A549 (cell line): Measurements from ENCODE around the gene ZBED4. TPM values are rescaled to one million over a fixed set of nuclear protein-coding genes. Genes with fewer than 3 reads are reported as not detected.

Experiments used
- ATAC-seq, 2 experiments: fragments of 200-7000 bp in 1 of 2; fragments of >200 bp in 1 of 2; cut with Nextera tagmentation in 1 of 2; cut with Tn5 transposase in 1 of 2; 3 replicates each; pipeline versions ENCODE4 v1.8.0 to v1.9.1; 2018 to 2020; ENCODE audit warnings: mild to moderate bottlenecking in 1 of 2, moderate library complexity in 1 of 2
- CTCF ChIA-PET: fragments of 300-600 bp; sonication (Branson Sonifier 250); formaldehyde crosslinking; extraction: SDS; loops from one replicate; lab custom pipeline; 2021; ENCODE audit warnings: antibody characterized with exemption, inconsistent platforms; lab: Yijun Ruan, JAX
- POLR2A ChIA-PET: fragments of 350-600 bp; formaldehyde crosslinking; extraction: SDS; loops from one replicate; lab custom pipeline; 2021; ENCODE audit warnings: antibody characterized with exemption, inconsistent platforms; lab: Yijun Ruan, JAX
- DNase-seq, 2 experiments: peaks; one replicate each; pipeline versions ENCODE4 v3.0.0 to v3.0.0-alpha.2; 2011 to 2016; ENCODE audit warnings: low read depth in 1 of 2, low spot score in 1 of 2
- FAIRE-seq: peaks from 2 replicates; lab custom pipeline; 2011; peaks lifted over from hg19 to GRCh38; lab: Jason Lieb, UNC
- H3K27ac ChIP-seq, 2 experiments: fragments of >200 bp; sonication (Bioruptor Twin); formaldehyde crosslinking; 3 replicates each; pipeline ENCODE4 v1.5.1; 2016 to 2017
- H3K4me1 ChIP-seq: fragments of >200 bp; sonication (Bioruptor Twin); formaldehyde crosslinking; 3 replicates; pipeline ENCODE4 v1.6.1; 2016
- H3K4me2 ChIP-seq: fragments of >200 bp; sonication (Bioruptor Twin); formaldehyde crosslinking; 3 replicates; pipeline ENCODE4 v1.6.1; 2016
- H3K4me3 ChIP-seq: fragments of >200 bp; sonication (Bioruptor Twin); formaldehyde crosslinking; 3 replicates; pipeline ENCODE4 v1.5.1; 2016
- H3K9me3 ChIP-seq: fragments of >200 bp; sonication (Bioruptor Twin); formaldehyde crosslinking; 3 replicates; pipeline ENCODE4 v1.6.1; 2016
- EHMT2 ChIP-seq: fragments of 200-600 bp; sonication (generic); IDR thresholded peaks from 2 replicates; pipeline ENCODE4 v1.6.1; 2016; ENCODE audit warnings: antibody characterized with exemption, low read depth, mild to moderate bottlenecking, moderate library complexity
- EP300 ChIP-seq, 2 experiments: fragments of >200 bp; sonication (Bioruptor Twin); formaldehyde crosslinking; IDR thresholded peaks; 2 replicates in 1 of 2; 3 replicates in 1 of 2; pipeline ENCODE4 v1.6.1; 2016 to 2017
- FOSB ChIP-seq: fragments of 250-450 bp; sonication (Bioruptor Pico); IDR thresholded peaks from 2 replicates; pipeline ENCODE4 v1.5.0; 2020; ENCODE audit warnings: mild to moderate bottlenecking, moderate library complexity
- FOSL2 ChIP-seq, 2 experiments: fragments of 450-650 bp in 1 of 2; fragments of >200 bp in 1 of 2; sonication (Bioruptor Twin) in 1 of 2; formaldehyde crosslinking; IDR thresholded peaks; 2 replicates each; pipeline versions ENCODE4 v1.5.0 to v1.6.1; 2016 to 2020; ENCODE audit warnings: mild to moderate bottlenecking in 1 of 2, moderate library complexity in 1 of 2
- HDAC2 ChIP-seq: fragments of 200-600 bp; sonication (generic); IDR thresholded peaks from 2 replicates; pipeline ENCODE4 v1.6.1; 2016
- HOXA7 ChIP-seq: fragments of 250-450 bp; sonication (Bioruptor Pico); IDR thresholded peaks from 2 replicates; pipeline ENCODE4 v1.5.0; 2020; ENCODE audit warnings: mild to moderate bottlenecking, moderate library complexity
- HOXB5 ChIP-seq: fragments of 250-450 bp; sonication (Bioruptor Pico); IDR thresholded peaks from 2 replicates; pipeline ENCODE4 v1.5.0; 2020; ENCODE audit warnings: mild to moderate bottlenecking, moderate library complexity
- KDM1A ChIP-seq: fragments of 200-600 bp; sonication (generic); IDR thresholded peaks from 2 replicates; pipeline ENCODE4 v1.6.1; 2016; ENCODE audit warnings: low read depth, mild to moderate bottlenecking
- MAZ ChIP-seq: fragments of 150-350 bp; IDR thresholded peaks from 2 replicates; pipeline ENCODE4 v1.6.1; 2014; ENCODE audit warnings: antibody characterized with exemption, low read depth, low read length, borderline replicate concordance
- NFE2L2 ChIP-seq: fragments of 150-350 bp; conservative IDR thresholded peaks from 2 replicates; pipeline ENCODE4 v1.6.1; 2014; ENCODE audit warnings: low read length
- NPAS2 ChIP-seq: fragments of 250-450 bp; sonication (Bioruptor Pico); IDR thresholded peaks from 2 replicates; pipeline ENCODE4 v1.8.0; 2022; ENCODE audit warnings: mild to moderate bottlenecking, moderate library complexity, borderline replicate concordance
- RCOR1 ChIP-seq: fragments of 150-350 bp; IDR thresholded peaks from 2 replicates; pipeline ENCODE4 v1.6.1; 2014; ENCODE audit warnings: antibody characterized with exemption, low read length, low read depth
- TFCP2L1 ChIP-seq: fragments of 250-450 bp; sonication (Bioruptor Pico); IDR thresholded peaks from 2 replicates; pipeline ENCODE4 v1.5.0; 2021; ENCODE audit warnings: mild to moderate bottlenecking
- ZC3H11A ChIP-seq: fragments of 450-650 bp; IDR thresholded peaks from 2 replicates; pipeline ENCODE4 v1.6.1; 2014; ENCODE audit warnings: antibody characterized with exemption, mild to moderate bottlenecking
- ZFP36 ChIP-seq: fragments of 450-650 bp; IDR thresholded peaks from 2 replicates; pipeline ENCODE4 v1.6.1; 2014; ENCODE audit warnings: borderline replicate concordance; ENCODE audit not compliant: partially characterized antibody
- WGBS: methylation state at CpG from one replicate; pipeline ENCODE4 v1.1.6; 2017; ENCODE audit errors: missing lambda C conversion rate; 5-methylcytosine and 5-hydroxymethylcytosine counted together
- polyA plus RNA-seq, 4 experiments: library from polyadenylated mRNA; depleted of rRNA in 3 of 4; stranded (reverse); fragments of >200 nt; fragmentation: RNase III in 1 of 4; extraction: RNeasy Plus Mini Kit Qiagen cat#74134 plus additional on column Dnase treatment in 1 of 4; gene quantifications; 2 replicates in 3 of 4; 3 replicates in 1 of 4; pipeline ENCODE4 v1.2.3, GENCODE V29; 2011 to 2017
- TF ChIP-seq, protein P1 (sequence below): IDR thresholded peaks from 2 replicates; pipeline ENCODE4 v1.6.1; 2012
- TF ChIP-seq, protein P2 (sequence below): fragments of 250-450 bp; sonication (Bioruptor Pico); IDR thresholded peaks from 2 replicates; pipeline ENCODE4 v1.5.0; 2021; ENCODE audit warnings: mild to moderate bottlenecking, moderate library complexity, borderline replicate concordance
- TF ChIP-seq, protein P3 (sequence below): fragments of >200 bp; sonication (Bioruptor Twin); formaldehyde crosslinking; IDR thresholded peaks from 2 replicates; pipeline ENCODE4 v1.6.1; 2016
- TF ChIP-seq, protein P4 (sequence below): fragments of >200 bp; sonication (Bioruptor Twin); formaldehyde crosslinking; IDR thresholded peaks from 3 replicates; pipeline ENCODE4 v1.6.1; 2016
- TF ChIP-seq, protein P5 (sequence below): fragments of >200 bp; sonication (Bioruptor Twin); formaldehyde crosslinking; IDR thresholded peaks from 3 replicates; pipeline ENCODE4 v1.5.1; 2016

The ZBED4 gene
- polyA plus RNA-seq, 2 of the 4 experiments (the other 2 are of a cell fraction), result 8.6 to 9.5 TPM

DNA sequence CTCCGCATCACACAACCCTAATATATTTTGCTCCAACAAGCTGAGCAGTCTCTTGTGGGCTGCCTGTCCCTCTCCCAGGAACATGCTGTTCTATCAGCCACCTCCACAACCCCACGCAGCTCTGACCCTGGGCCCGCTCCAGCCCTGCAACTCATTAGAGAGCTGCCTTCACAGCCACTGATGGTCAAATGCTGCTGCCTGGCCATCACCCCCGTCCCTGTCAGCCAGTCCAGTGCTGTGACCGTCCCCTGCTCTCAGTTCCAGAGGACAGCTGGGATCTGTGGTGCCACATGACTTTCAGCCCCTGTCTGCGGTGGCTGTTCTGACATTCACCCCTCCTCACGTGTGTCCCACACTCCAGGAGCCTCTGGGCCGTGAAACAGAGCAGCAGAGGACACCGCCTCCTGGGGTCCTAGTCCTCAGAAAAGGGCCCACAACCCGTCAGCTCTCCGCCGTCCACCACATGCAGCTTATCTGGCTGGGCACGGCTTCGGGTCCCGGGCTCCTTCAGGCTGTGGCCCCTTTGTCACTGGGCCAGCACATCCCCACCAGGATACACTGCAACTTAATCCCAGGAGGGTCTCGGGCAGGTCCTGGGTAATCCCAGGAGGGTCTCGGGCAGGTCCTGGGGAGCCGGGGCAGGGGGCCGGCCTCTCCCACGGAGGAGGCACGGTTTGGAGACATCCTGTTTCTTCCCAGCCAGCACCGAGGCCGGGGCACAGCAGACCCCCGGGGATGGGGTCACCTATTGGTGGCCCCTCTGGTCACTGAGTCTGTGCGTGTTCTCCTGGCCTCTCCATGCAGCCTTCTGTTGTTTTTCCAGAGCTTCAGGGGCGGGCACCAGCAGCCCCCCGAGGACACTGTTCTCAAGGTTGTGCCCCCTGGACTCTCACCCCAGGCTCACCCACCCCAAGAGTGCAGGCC is 79.9 kb downstream of the ZBED4 start:
- H3K4me3 ChIP-seq, result no peak overlapping the region

DNA sequence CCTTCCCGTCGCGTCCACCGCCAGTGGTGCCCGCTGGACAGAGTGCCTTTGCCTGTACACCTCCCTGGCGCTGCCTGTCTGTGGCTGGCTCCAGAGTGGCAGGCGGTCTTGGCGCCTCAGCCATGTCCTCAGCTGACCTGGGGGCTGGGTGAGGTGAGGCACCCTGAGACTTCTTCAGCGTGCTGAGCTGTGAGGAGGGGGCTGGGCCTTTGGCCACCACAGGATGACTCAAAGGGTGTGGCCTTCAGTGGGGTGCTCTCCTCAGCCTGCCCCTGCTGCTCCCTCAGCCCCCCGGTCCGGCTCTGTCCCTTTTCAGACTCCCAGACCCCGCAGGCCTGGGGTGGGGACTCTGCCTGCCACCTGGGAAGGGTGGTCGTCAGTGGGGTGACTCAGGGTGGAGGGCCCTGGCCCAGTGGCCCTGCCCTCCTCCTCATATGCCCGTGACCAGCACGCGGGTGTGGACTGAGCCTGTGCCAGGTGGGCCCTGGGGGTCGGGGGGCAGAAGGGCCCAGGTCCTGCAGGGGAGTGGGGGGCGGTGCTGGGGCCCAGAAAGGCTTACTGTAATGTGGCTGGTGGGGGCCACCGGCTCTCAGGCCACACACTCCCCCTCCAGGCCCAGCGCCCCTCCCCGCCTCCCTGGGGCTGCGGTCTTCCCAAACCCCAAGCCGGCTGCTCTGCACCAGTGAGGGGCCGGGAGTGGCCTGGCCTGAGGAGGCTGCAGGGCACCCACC is 80.7 kb downstream of the ZBED4 start:
- Histone ChIP-seq H3K27ac (peak overlapping the region; percentile 93 to 96), H3K4me2 (peak overlapping the region; percentile 96), H3K4me1 (peaks cover 29% of the 10 kb centered on the region), H3K9me3 (no peaks in the 10 kb centered on the region), H3K4me3 (peak overlapping the region; percentile 61)
- ChIA-PET POLR2A (interaction anchor here (0.7 to 1.0 kb wide), 2 partner anchors 26 to 675 kb away, joined by 3 read pairs; partner anchors contain the start of gene PIM3), CTCF (interaction anchor here (1.4 to 2.3 kb wide), 3 partner anchors 9 to 96 kb away, joined by 3 to 19 read pairs (median 4); no protein-coding TSS in a partner anchor)
- FAIRE-seq (no peak), ATAC-seq (peak in 1 of 2 experiments; percentile 8; a peak in 1 of 6 replicates), DNase-seq (no peak)
- TF ChIP-seq FOSL2 (IDR thresholded peaks at IDR 0.05), result no peak
- TF ChIP-seq FOSL2 (CRISPR knock-in tag; IDR thresholded peaks at IDR 0.05), result 0 out of 2 replicates have a peak, but pooled peaks have one; percentile 35
- no peak for TF ChIP-seq HOXA7 (CRISPR knock-in tag)
- WGBS, result 60% methylated on average over 6 of the region's 24 CpGs

More for the DNA sequence above, 79.9 kb downstream of the ZBED4 start:
- POLR2A ChIA-PET, result interaction anchor here (0.7 to 1.0 kb wide), 2 partner anchors 27 to 674 kb away, joined by 3 read pairs; partner anchors contain the start of gene PIM3
- 90% methylated on average over 17 of the region's 27 CpGs for WGBS
- ATAC-seq (no peak), DNase-seq (no peak), FAIRE-seq (no peak)
- Histone ChIP-seq H3K27ac (peak overlapping the region; percentile 93 to 96), H3K4me1 (peaks cover 29% of the 10 kb centered on the region), H3K4me2 (peak overlapping the region; percentile 96; the same call in 2 of the 3 replicates), H3K9me3 (no peaks in the 10 kb centered on the region)
- TF ChIP-seq NFE2L2 (no peak), EHMT2 (no peak), MAZ (no peak), RCOR1 (no peak), NPAS2 (CRISPR knock-in tag) (no peak), ZFP36 (no peak), HDAC2 (no peak), TFCP2L1 (no peak), HOXB5 (no peak), KDM1A (no peak), FOSB (CRISPR knock-in tag) (no peak), ZC3H11A (no peak), EP300 (IDR thresholded peaks at IDR 0.05) (no peak)
- TF ChIP-seq, protein P1, sequence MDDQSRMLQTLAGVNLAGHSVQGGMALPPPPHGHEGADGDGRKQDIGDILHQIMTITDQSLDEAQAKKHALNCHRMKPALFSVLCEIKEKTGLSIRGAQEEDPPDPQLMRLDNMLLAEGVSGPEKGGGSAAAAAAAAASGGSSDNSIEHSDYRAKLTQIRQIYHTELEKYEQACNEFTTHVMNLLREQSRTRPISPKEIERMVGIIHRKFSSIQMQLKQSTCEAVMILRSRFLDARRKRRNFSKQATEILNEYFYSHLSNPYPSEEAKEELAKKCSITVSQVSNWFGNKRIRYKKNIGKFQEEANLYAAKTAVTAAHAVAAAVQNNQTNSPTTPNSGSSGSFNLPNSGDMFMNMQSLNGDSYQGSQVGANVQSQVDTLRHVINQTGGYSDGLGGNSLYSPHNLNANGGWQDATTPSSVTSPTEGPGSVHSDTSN, result no peak
- TF ChIP-seq, protein P2, sequence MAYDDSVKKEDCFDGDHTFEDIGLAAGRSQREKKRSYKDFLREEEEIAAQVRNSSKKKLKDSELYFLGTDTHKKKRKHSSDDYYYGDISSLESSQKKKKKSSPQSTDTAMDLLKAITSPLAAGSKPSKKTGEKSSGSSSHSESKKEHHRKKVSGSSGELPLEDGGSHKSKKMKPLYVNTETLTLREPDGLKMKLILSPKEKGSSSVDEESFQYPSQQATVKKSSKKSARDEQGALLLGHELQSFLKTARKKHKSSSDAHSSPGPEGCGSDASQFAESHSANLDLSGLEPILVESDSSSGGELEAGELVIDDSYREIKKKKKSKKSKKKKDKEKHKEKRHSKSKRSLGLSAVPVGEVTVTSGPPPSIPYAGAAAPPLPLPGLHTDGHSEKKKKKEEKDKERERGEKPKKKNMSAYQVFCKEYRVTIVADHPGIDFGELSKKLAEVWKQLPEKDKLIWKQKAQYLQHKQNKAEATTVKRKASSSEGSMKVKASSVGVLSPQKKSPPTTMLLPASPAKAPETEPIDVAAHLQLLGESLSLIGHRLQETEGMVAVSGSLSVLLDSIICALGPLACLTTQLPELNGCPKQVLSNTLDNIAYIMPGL, result no peak
- TF ChIP-seq, protein P3, sequence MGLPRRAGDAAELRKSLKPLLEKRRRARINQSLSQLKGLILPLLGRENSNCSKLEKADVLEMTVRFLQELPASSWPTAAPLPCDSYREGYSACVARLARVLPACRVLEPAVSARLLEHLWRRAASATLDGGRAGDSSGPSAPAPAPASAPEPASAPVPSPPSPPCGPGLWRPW, result no peak
- TF ChIP-seq, protein P4, sequence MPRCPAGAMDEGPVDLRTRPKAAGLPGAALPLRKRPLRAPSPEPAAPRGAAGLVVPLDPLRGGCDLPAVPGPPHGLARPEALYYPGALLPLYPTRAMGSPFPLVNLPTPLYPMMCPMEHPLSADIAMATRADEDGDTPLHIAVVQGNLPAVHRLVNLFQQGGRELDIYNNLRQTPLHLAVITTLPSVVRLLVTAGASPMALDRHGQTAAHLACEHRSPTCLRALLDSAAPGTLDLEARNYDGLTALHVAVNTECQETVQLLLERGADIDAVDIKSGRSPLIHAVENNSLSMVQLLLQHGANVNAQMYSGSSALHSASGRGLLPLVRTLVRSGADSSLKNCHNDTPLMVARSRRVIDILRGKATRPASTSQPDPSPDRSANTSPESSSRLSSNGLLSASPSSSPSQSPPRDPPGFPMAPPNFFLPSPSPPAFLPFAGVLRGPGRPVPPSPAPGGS, result no peak
- TF ChIP-seq, protein P5, sequence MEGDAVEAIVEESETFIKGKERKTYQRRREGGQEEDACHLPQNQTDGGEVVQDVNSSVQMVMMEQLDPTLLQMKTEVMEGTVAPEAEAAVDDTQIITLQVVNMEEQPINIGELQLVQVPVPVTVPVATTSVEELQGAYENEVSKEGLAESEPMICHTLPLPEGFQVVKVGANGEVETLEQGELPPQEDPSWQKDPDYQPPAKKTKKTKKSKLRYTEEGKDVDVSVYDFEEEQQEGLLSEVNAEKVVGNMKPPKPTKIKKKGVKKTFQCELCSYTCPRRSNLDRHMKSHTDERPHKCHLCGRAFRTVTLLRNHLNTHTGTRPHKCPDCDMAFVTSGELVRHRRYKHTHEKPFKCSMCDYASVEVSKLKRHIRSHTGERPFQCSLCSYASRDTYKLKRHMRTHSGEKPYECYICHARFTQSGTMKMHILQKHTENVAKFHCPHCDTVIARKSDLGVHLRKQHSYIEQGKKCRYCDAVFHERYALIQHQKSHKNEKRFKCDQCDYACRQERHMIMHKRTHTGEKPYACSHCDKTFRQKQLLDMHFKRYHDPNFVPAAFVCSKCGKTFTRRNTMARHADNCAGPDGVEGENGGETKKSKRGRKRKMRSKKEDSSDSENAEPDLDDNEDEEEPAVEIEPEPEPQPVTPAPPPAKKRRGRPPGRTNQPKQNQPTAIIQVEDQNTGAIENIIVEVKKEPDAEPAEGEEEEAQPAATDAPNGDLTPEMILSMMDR, result no peak
- CTCF ChIA-PET, result interaction anchor here (1.0 to 2.3 kb wide), 4 partner anchors 10 to 97 kb away, joined by 3 to 19 read pairs (median 4); no protein-coding TSS in a partner anchor
